ENCODE data around the gene LUM.
A peak's percentile ranks its signal among the peaks of the same experiment; 100 is the strongest.
"Not testable (repeated sequence)": the region's sequence is repeated elsewhere in the genome, so short reads cannot be mapped to it uniquely, and the experiment has no call there.

LUM gene

GRCh38 chr12:91098461-91098860 is 12.8 kb downstream of the LUM start:
- no peaks in the 10 kb centered on the region for H3K36me3 ChIP-seq (ENCODE audit: control insufficient read depth, insufficient read depth, low read length)
- no peaks in the 10 kb centered on the region for H3K27me3 ChIP-seq (ENCODE audit: control insufficient read depth, insufficient read depth, low read length)
- H3K9ac ChIP-seq (ENCODE audit: low read depth, low read length) = no peak overlapping the region
- H3K4me3 ChIP-seq (ENCODE audit: low read depth, low read length) = no peak overlapping the region
- no peak overlapping the region for H3K27ac ChIP-seq (ENCODE audit: low read depth, low read length)
- H3K4me1 ChIP-seq (ENCODE audit: control insufficient read depth, insufficient read depth, low read length) = peaks cover 6% of the 10 kb centered on the region; the same call in 1 of the 2 replicates
- H3K9me3 ChIP-seq (ENCODE audit: control insufficient read depth, insufficient read depth, low read length) = no peaks in the 10 kb centered on the region

- Histone ChIP-seq H3K4me3 (ENCODE audit: low read depth, low read length) (no peak overlapping the region), H3K9ac (ENCODE audit: low read depth, low read length) (no peak overlapping the region), H3K27ac (ENCODE audit: low read depth, low read length) (no peak overlapping the region), H3K36me3 (ENCODE audit: control insufficient read depth, insufficient read depth, low read length) (no peaks in the 10 kb centered on the region), H3K27me3 (ENCODE audit: control insufficient read depth, insufficient read depth, low read length) (no peaks in the 10 kb centered on the region), H3K4me1 (ENCODE audit: control insufficient read depth, insufficient read depth, low read length) (peaks cover 6% of the 10 kb centered on the region; the same call in 1 of the 2 replicates), H3K9me3 (ENCODE audit: control insufficient read depth, insufficient read depth, low read length) (no peaks in the 10 kb centered on the region; the same call in 1 of the 2 replicates)
Measured at GRCh38 chr12:91094957-91095356, 16.3 kb downstream of the LUM start.

DNA sequence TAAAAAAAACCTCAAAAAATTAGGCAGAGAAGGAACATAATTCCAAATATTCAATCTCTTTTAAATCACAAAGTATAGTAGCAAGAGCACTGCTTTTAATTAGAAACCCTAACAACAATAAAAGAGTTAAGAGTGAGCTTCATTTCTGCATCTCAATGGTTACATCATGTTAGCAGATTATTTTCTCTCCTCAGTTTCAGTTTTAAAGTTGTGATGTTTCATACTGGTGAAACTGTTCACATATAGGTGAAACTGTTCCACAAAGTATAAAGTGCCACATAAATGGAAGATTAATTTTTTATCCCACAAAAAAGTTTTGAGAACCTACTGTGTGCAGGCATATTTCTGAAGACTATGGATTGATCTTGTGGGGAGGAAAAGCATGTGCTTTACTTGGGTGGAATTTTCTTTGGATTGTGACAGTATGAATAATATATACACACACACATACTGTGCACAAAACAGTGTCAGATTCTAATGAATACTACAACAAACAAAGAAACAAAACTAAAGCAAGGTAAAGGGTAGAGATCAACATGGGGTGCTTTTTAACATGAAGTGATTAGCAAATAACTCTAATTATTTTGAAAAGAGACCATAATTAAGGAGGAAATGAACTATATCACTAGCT is 17.1 kb downstream of the LUM start:
- no peak overlapping the region for H3K4me3 ChIP-seq (ENCODE audit: low read depth, low read length)
- no peak overlapping the region for H3K9ac ChIP-seq (ENCODE audit: low read depth, low read length)
- H3K27me3 ChIP-seq (ENCODE audit: control insufficient read depth, insufficient read depth, low read length) = no peaks in the 10 kb centered on the region
- no peaks in the 10 kb centered on the region for H3K36me3 ChIP-seq (ENCODE audit: control insufficient read depth, insufficient read depth, low read length)
- no peaks in the 10 kb centered on the region; the same call in 1 of the 2 replicates for H3K9me3 ChIP-seq (ENCODE audit: control insufficient read depth, insufficient read depth, low read length)
- H3K4me1 ChIP-seq (ENCODE audit: control insufficient read depth, insufficient read depth, low read length) = peaks cover 6% of the 10 kb centered on the region; the same call in 1 of the 2 replicates
- no peak overlapping the region for H3K27ac ChIP-seq (ENCODE audit: low read depth, low read length)

GRCh38 chr12:91093341-91093740 is 18.0 kb downstream of the LUM start:
- Histone ChIP-seq H3K36me3 (ENCODE audit: control insufficient read depth, insufficient read depth, low read length) (no peaks in the 10 kb centered on the region), H3K27me3 (ENCODE audit: control insufficient read depth, insufficient read depth, low read length) (no peaks in the 10 kb centered on the region), H3K9ac (ENCODE audit: low read depth, low read length) (no peak overlapping the region), H3K4me1 (ENCODE audit: control insufficient read depth, insufficient read depth, low read length) (peaks cover 6% of the 10 kb centered on the region; the same call in 1 of the 2 replicates), H3K9me3 (ENCODE audit: control insufficient read depth, insufficient read depth, low read length) (no peaks in the 10 kb centered on the region; the same call in 1 of the 2 replicates), H3K27ac (ENCODE audit: low read depth, low read length) (no peak overlapping the region), H3K4me3 (ENCODE audit: low read depth, low read length) (no peak overlapping the region)

DNA sequence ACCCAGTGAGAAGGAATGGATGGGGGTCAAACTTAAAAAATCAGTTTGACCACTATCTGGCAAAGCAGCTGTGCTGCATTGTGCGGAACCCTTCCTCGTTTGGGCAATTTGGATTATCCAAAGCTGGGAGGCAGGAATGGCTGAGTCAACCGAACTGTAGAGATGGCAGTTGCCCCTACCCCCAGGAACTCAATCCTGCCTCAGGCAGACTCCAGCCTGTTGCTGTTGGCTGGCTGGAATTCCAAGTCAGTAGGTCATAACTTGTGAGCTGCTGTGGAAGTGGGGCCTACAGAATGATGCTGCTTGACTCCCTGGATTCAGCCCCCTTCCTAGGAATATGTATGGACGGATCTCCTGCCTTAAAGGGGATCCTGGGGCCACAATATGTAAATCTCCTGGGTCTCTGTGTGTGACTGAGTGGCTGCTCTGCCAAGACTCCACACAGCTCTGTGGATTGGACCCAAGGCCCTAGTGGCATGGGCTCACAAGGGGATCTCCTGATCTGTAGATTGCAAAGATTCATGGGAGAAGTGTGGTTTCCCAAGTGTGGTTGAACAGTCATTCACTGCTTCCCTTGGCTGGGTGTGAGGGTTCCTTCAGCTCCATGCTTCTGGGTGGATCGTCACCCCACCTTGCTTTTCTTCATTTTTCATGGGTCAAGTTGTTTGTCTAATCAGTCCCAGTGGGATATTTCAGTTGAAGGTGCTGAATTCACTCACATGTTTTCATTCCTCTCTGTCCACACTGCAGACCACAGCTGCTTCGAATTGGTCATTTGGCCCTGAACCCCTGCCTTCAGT is 19.2 kb downstream of the LUM start:
- H3K9ac ChIP-seq (ENCODE audit: low read depth, low read length) = no peak overlapping the region
- H3K9me3 ChIP-seq (ENCODE audit: control insufficient read depth, insufficient read depth, low read length) = no peaks in the 10 kb centered on the region; the same call in 1 of the 2 replicates
- H3K27ac ChIP-seq (ENCODE audit: low read depth, low read length) = no peak overlapping the region
- no peak overlapping the region for H3K4me3 ChIP-seq (ENCODE audit: low read depth, low read length)
- H3K36me3 ChIP-seq (ENCODE audit: control insufficient read depth, insufficient read depth, low read length) = no peaks in the 10 kb centered on the region
- no peaks in the 10 kb centered on the region for H3K27me3 ChIP-seq (ENCODE audit: control insufficient read depth, insufficient read depth, low read length)
- peaks cover 6% of the 10 kb centered on the region; the same call in 1 of the 2 replicates for H3K4me1 ChIP-seq (ENCODE audit: control insufficient read depth, insufficient read depth, low read length)

DNA sequence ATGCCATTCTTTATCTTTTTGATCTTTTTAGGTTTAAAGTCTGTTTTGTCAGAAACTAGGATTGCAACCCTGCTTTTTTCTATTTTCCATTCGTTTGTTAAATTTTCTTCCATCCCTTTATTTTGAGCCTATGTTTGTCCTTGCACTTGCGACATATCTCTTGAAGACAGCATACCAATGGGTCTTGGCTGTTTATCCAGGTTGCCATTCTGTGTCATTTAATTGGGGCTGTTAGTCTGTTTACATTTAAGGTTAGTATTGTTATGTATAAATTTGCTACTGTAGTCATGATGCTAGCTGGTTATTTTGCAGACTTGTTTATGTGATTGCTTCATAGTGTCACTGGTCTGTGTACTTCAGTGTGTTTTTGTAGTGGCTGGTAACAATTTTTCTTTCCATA is 21.3 kb downstream of the LUM start:
- H3K27me3 ChIP-seq (ENCODE audit: control insufficient read depth, insufficient read depth, low read length); H3K36me3 ChIP-seq (ENCODE audit: control insufficient read depth, insufficient read depth, low read length); H3K9me3 ChIP-seq (ENCODE audit: control insufficient read depth, insufficient read depth, low read length); H3K4me3 ChIP-seq (ENCODE audit: low read depth, low read length); H3K9ac ChIP-seq (ENCODE audit: low read depth, low read length); H3K4me1 ChIP-seq (ENCODE audit: control insufficient read depth, insufficient read depth, low read length); H3K27ac ChIP-seq (ENCODE audit: low read depth, low read length): not testable (repeated sequence)

GRCh38 chr12:91080041-91080440 is 31.3 kb downstream of the LUM start:
- no peak overlapping the region for H3K9ac ChIP-seq (ENCODE audit: low read depth, low read length)

GRCh38 chr12:91078501-91078900 is 32.8 kb downstream of the LUM start:
- Histone ChIP-seq H3K4me3 (ENCODE audit: low read depth, low read length) (no peak overlapping the region), H3K4me1 (ENCODE audit: control insufficient read depth, insufficient read depth, low read length) (peaks cover 22% of the 10 kb centered on the region), H3K27ac (ENCODE audit: low read depth, low read length) (peak overlapping the region; percentile 32), H3K9ac (ENCODE audit: low read depth, low read length) (no peak overlapping the region), H3K9me3 (ENCODE audit: control insufficient read depth, insufficient read depth, low read length) (no peaks in the 10 kb centered on the region), H3K27me3 (ENCODE audit: control insufficient read depth, insufficient read depth, low read length) (no peaks in the 10 kb centered on the region), H3K36me3 (ENCODE audit: control insufficient read depth, insufficient read depth, low read length) (no peaks in the 10 kb centered on the region)

More at GRCh38 chr12:91080041-91080440, 31.3 kb downstream of the LUM start:
- Histone ChIP-seq H3K4me3 (ENCODE audit: low read depth, low read length) (no peak overlapping the region), H3K27ac (ENCODE audit: low read depth, low read length) (no peak overlapping the region), H3K9me3 (ENCODE audit: control insufficient read depth, insufficient read depth, low read length) (no peaks in the 10 kb centered on the region), H3K36me3 (ENCODE audit: control insufficient read depth, insufficient read depth, low read length) (no peaks in the 10 kb centered on the region), H3K27me3 (ENCODE audit: control insufficient read depth, insufficient read depth, low read length) (no peaks in the 10 kb centered on the region), H3K4me1 (ENCODE audit: control insufficient read depth, insufficient read depth, low read length) (peaks cover 22% of the 10 kb centered on the region)

GRCh38 chr12:91077228-91077954 is 33.9 kb downstream of the LUM start:
- H3K9ac ChIP-seq (ENCODE audit: low read depth, low read length) = no peak overlapping the region

GRCh38 chr12:91074851-91075250 is 36.4 kb downstream of the LUM start:
- Histone ChIP-seq H3K4me3 (ENCODE audit: low read depth, low read length) (no peak overlapping the region), H3K9me3 (ENCODE audit: control insufficient read depth, insufficient read depth, low read length) (no peaks in the 10 kb centered on the region), H3K36me3 (ENCODE audit: control insufficient read depth, insufficient read depth, low read length) (no peaks in the 10 kb centered on the region), H3K9ac (ENCODE audit: low read depth, low read length) (no peak overlapping the region), H3K27ac (ENCODE audit: low read depth, low read length) (no peak overlapping the region), H3K4me1 (ENCODE audit: control insufficient read depth, insufficient read depth, low read length) (peaks cover 14% of the 10 kb centered on the region; the same call in 1 of the 2 replicates), H3K27me3 (ENCODE audit: control insufficient read depth, insufficient read depth, low read length) (no peaks in the 10 kb centered on the region)

More at GRCh38 chr12:91077228-91077954, 33.9 kb downstream of the LUM start:
- Histone ChIP-seq H3K4me3 (ENCODE audit: low read depth, low read length) (no peak overlapping the region), H3K4me1 (ENCODE audit: control insufficient read depth, insufficient read depth, low read length) (peaks cover 22% of the 10 kb centered on the region), H3K36me3 (ENCODE audit: control insufficient read depth, insufficient read depth, low read length) (no peaks in the 10 kb centered on the region), H3K27me3 (ENCODE audit: control insufficient read depth, insufficient read depth, low read length) (no peaks in the 10 kb centered on the region), H3K27ac (ENCODE audit: low read depth, low read length) (no peak overlapping the region), H3K9me3 (ENCODE audit: control insufficient read depth, insufficient read depth, low read length) (no peaks in the 10 kb centered on the region)

All from HUES48 (cell line).